ENCODE measurements around the gene DGKD. TPM values are rescaled to one million over a fixed set of nuclear protein-coding genes. Genes with fewer than 3 reads are reported as not detected.

The DGKD gene
- total RNA-seq, 1 experiment from 2014 or later = 52.0 TPM

DNA sequence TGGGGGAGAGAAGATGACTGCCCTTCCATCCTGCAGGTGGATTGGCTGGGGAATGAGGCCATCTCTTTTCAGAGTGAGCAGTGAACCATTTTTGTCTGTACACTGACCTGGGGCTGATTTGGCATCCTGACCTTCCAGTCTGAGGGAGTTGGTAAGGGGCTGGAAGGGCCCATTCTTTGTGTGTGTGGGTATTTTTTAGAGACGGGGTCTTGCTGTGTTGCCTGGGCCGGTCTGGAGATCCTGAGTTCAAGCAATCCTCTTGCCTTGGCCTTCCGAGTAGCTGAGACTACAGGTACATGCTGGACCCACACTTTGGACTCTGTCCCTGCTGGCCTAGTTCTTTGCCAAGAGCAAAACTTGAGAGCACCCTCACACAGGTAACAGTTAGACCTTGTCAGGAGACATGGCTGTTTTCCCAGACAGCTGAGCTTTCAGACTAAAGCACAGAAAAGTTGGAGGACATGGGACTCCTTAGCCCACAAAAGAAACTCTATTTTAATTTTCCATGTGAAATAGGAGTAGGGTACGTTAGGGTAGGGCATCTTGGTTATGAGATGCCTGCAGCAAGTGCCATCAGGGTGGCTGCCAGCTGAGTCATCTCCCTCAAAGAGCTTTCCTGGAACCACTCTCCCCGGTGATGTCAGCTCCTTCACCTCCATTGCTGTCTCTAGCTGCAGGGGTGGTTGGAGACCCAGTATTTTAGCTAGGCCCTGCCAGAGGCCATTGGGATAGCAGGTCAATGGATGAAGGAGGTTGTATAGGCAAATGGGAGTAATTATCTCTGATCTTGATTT lies 60.7 kb downstream of the DGKD start (continued):
- TF ChIP-seq, protein P1, sequence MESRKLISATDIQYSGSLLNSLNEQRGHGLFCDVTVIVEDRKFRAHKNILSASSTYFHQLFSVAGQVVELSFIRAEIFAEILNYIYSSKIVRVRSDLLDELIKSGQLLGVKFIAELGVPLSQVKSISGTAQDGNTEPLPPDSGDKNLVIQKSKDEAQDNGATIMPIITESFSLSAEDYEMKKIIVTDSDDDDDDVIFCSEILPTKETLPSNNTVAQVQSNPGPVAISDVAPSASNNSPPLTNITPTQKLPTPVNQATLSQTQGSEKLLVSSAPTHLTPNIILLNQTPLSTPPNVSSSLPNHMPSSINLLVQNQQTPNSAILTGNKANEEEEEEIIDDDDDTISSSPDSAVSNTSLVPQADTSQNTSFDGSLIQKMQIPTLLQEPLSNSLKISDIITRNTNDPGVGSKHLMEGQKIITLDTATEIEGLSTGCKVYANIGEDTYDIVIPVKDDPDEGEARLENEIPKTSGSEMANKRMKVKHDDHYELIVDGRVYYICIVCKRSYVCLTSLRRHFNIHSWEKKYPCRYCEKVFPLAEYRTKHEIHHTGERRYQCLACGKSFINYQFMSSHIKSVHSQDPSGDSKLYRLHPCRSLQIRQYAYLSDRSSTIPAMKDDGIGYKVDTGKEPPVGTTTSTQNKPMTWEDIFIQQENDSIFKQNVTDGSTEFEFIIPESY (IDR thresholded peaks at IDR 0.05; ENCODE audit: extremely low read depth, insufficient replicate concordance, low read length) = no peak
- TF ChIP-seq POLR2AphosphoS5 (IDR thresholded peaks at IDR 0.05; ENCODE audit: low read depth, low read length) = no peak
- TF ChIP-seq RAD21 (IDR thresholded peaks at IDR 0.05; ENCODE audit: low read depth) = no peak
- TF ChIP-seq, protein P2, sequence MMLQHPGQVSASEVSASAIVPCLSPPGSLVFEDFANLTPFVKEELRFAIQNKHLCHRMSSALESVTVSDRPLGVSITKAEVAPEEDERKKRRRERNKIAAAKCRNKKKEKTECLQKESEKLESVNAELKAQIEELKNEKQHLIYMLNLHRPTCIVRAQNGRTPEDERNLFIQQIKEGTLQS (IDR thresholded peaks at IDR 0.05) = no peak; the same call in 1 of the 2 replicates
- TF ChIP-seq EGR1 (IDR thresholded peaks at IDR 0.05; ENCODE audit: low read depth) = no peak
- peak; percentile 85 for TF ChIP-seq JUND (IDR thresholded peaks at IDR 0.05)

DNA sequence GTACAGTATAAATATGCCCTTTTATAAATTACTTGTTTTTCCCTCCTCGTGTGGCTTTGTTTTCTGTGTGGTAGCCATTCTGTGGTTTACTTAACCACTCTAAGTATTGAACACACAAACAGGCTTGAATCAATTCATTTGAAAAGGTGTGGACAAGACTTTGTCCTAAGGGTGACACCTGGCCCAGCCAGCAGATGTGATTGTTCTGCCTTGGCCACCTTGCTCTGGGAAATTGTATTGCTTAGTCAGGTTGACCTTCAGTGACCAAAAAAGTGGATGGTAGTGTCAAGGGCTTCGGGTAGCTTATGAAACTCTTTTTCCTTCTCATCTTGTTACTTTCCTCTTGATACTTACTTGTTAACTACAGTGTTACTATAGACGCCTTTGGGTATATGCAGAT lies 61.9 kb downstream of the DGKD start:
- Histone ChIP-seq H3K79me2 (ENCODE audit: insufficient read depth, low read length) (peaks cover 79% of the 10 kb centered on the region), H3K4me1 (ENCODE audit: control insufficient read depth in 1 of 2, insufficient read depth in 2 of 2, low read length in 2 of 2) (peaks cover 68 to 91% of the 10 kb centered on the region in 2 experiments), H3K4me3 (replicated peaks in 1 of 2; ENCODE audit: low read depth in 1 of 2, low read length in 2 of 2) (no peak overlapping the region), H4K20me1 (ENCODE audit: insufficient read depth) (peaks cover 7% of the 10 kb centered on the region; the same call in 1 of the 2 replicates), H3K9me2 (ENCODE audit: insufficient read depth) (no peaks in the 10 kb centered on the region), H3K4me2 (ENCODE audit: low read length) (peak overlapping the region; percentile 78), H3K36me3 (ENCODE audit: control insufficient read depth in 1 of 2, insufficient read depth in 2 of 2, low read length in 2 of 2) (0 out of 4 replicates have a peak, but pooled peaks cover 0 to 2% of the 10 kb centered on the region in 2 experiments), H3K27ac (ENCODE audit: low read depth, low read length) (no peak overlapping the region), H2AFZ (ENCODE audit: low read depth, low read length, poor library complexity, severe bottlenecking) (no peak overlapping the region), H3K9me3 (ENCODE audit: control insufficient read depth in 1 of 2, insufficient read depth in 1 of 2, low read depth in 1 of 2, low read length in 2 of 2) (peaks cover 0 to 7% of the 10 kb centered on the region in 2 experiments; a peak in 1 of 4 replicates), H3K27me3 (ENCODE audit: insufficient read depth, low read length) (no peaks in the 10 kb centered on the region), H3K9ac (ENCODE audit: low read length) (no peak overlapping the region)
- POLR2A ChIA-PET = no interaction called here
- no TSS peak for BruUV-seq (replicated peaks)
- CTCF ChIA-PET = interaction anchor here (1.0 to 2.7 kb wide), 2 partner anchors 12 to 26 kb away, joined by 3 to 13 read pairs; no protein-coding TSS in a partner anchor
- intact Hi-C loops (cut with micrococcal nuclease) = no loop called here
- RAD21 ChIA-PET (ENCODE audit: low non-redundant PET in 1 of 2, low total read pairs in 2 of 2, uncharacterized antibody in 2 of 2, unreplicated experiment in 2 of 2) = no interaction called here
- no peak for DNase-seq (ENCODE audit: low read depth, low spot score)
- ATAC-seq = no peak
- TF ChIP-seq YY1 (IDR thresholded peaks at IDR 0.05; ENCODE audit: extremely low read depth, insufficient replicate concordance, low read depth, low read length) = no peak
- TF ChIP-seq SRF (IDR thresholded peaks at IDR 0.05; ENCODE audit: low read depth) = no peak
- no peak for TF ChIP-seq TCF7L2 (IDR thresholded peaks at IDR 0.05; ENCODE audit: borderline replicate concordance, extremely low read depth, insufficient read depth, insufficient read length)
- TF ChIP-seq EGR1 (IDR thresholded peaks at IDR 0.05; ENCODE audit: low read depth) = no peak
- TF ChIP-seq RAD21 (IDR thresholded peaks at IDR 0.05; ENCODE audit: low read depth) = no peak
- TF ChIP-seq CEBPB (IDR thresholded peaks at IDR 0.05; ENCODE audit: low read depth) = no peak
- TF ChIP-seq JUND (IDR thresholded peaks at IDR 0.05) = no peak
- TF ChIP-seq CBX3 (IDR thresholded peaks at IDR 0.05; ENCODE audit: low read depth) = no peak
- TF ChIP-seq, protein P1 (IDR thresholded peaks at IDR 0.05; ENCODE audit: extremely low read depth, insufficient replicate concordance, low read length) = no peak
- TF ChIP-seq POLR2A (IDR thresholded peaks at IDR 0.05; ENCODE audit: borderline replicate concordance, extremely low read depth, insufficient read depth, insufficient read length) = no peak
- TF ChIP-seq SIN3A (IDR thresholded peaks at IDR 0.05; ENCODE audit: low read depth) = no peak
- no peak for TF ChIP-seq EZH2phosphoT487 (IDR thresholded peaks at IDR 0.05; ENCODE audit: borderline replicate concordance)
- TF ChIP-seq ZNF274 (IDR thresholded peaks at IDR 0.05; ENCODE audit: low read depth, low read length) = no peak
- TF ChIP-seq ELF1 (IDR thresholded peaks at IDR 0.05; ENCODE audit: borderline replicate concordance, low read depth) = no peak
